Esophagus muscularis mucosa (tissue), 3 donors: ENCODE data around the gene SF3B5.

ENCODE experiments used
- POLR2A ChIP-seq: fragments of 450-650 bp; IDR thresholded peaks from one replicate; pipeline ENCODE4 v1.6.1; 2017; ENCODE audit warnings: antibody characterized with exemption, moderate library complexity, mild to moderate bottlenecking, low read depth
- TF ChIP-seq, protein P1 (sequence below), 3 experiments: fragments of 200-600 bp in 2 of 3; fragments of 450-650 bp in 1 of 3; sonication (generic) in 2 of 3; IDR thresholded peaks; one replicate each; pipeline ENCODE4 v1.5.1; 2017 to 2019; ENCODE audit warnings: antibody characterized with exemption in 3 of 3, mild to moderate bottlenecking in 2 of 3, moderate library complexity in 1 of 3

DNA sequence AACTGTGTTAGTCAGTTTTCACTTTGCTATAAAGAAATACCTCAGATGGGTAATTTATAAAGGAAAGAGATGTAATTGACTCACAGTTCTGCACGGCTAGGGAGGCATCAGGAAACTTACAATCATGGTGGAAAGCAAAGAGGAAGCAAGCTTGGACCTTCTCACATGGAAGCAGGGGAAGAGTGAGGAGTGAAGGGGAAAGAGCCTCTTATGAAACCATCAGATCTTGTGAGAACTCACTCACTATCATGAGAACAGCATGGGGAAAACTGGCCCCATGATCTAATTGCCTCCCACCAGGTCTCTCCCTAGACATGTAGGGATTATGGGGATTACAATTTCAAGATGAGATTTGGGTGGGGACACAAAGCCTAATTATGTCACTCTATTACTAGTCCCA is 46.0 kb downstream of the SF3B5 start:
- TF ChIP-seq, protein P1, sequence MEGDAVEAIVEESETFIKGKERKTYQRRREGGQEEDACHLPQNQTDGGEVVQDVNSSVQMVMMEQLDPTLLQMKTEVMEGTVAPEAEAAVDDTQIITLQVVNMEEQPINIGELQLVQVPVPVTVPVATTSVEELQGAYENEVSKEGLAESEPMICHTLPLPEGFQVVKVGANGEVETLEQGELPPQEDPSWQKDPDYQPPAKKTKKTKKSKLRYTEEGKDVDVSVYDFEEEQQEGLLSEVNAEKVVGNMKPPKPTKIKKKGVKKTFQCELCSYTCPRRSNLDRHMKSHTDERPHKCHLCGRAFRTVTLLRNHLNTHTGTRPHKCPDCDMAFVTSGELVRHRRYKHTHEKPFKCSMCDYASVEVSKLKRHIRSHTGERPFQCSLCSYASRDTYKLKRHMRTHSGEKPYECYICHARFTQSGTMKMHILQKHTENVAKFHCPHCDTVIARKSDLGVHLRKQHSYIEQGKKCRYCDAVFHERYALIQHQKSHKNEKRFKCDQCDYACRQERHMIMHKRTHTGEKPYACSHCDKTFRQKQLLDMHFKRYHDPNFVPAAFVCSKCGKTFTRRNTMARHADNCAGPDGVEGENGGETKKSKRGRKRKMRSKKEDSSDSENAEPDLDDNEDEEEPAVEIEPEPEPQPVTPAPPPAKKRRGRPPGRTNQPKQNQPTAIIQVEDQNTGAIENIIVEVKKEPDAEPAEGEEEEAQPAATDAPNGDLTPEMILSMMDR (IDR thresholded peaks at IDR 0.05): no peak
- TF ChIP-seq POLR2A: no peak
